K562 (cell line): Measurements from ENCODE around the gene TRIM27. TPM values are rescaled to one million over a fixed set of nuclear protein-coding genes. Genes with fewer than 3 reads are reported as not detected.

ENCODE experiments used
- DMBX1 ChIP-seq: fragments of 250-450 bp; sonication (Bioruptor Pico); IDR thresholded peaks from 2 replicates; pipeline ENCODE4 v1.8.0; 2022; ENCODE audit warnings: inconsistent platforms, mild to moderate bottlenecking, moderate library complexity, borderline replicate concordance
- ETS1 ChIP-seq: conservative IDR thresholded peaks from 2 replicates; pipeline ENCODE4 v1.6.1; 2011; ENCODE audit warnings: low read depth, mild to moderate bottlenecking, low read length; ENCODE audit not compliant: control insufficient read depth
- HDAC3 ChIP-seq: fragments of 450-650 bp; IDR thresholded peaks from 2 replicates; pipeline ENCODE4 v1.6.1; 2018; ENCODE audit warnings: borderline replicate concordance, mild to moderate bottlenecking, moderate library complexity; ENCODE audit not compliant: partially characterized antibody
- JUN ChIP-seq, 2 experiments: sonication (generic) in 1 of 2; formaldehyde crosslinking in 1 of 2; IDR thresholded peaks; 2 replicates each; pipeline versions ENCODE4 v1.6.1 to v1.8.0; 2012 to 2022; ENCODE audit warnings: borderline replicate concordance in 2 of 2, mild to moderate bottlenecking in 2 of 2, improper control_type of control experiment in 1 of 2, low read depth in 1 of 2, low read length in 1 of 2, missing genetic modification reagents in 1 of 2
- KDM5B ChIP-seq: fragments of 200-600 bp; sonication (generic); IDR thresholded peaks from 2 replicates; pipeline ENCODE4 v1.6.1; 2012; ENCODE audit warnings: low read depth, mild to moderate bottlenecking, moderate library complexity, low read length, control low read depth, inconsistent platforms; ENCODE audit not compliant: insufficient replicate concordance
- KLF6 ChIP-seq: fragments of 250-450 bp; sonication (Bioruptor Pico); IDR thresholded peaks from 2 replicates; pipeline ENCODE4 v1.4.0; 2020; ENCODE audit warnings: mild to moderate bottlenecking, moderate library complexity, borderline replicate concordance
- MAFF ChIP-seq: IDR thresholded peaks from 2 replicates; pipeline ENCODE4 v1.6.1; 2012; ENCODE audit warnings: low read length, improper control_type of control experiment
- MTA1 ChIP-seq: fragments of 450-650 bp; IDR thresholded peaks from 2 replicates; pipeline ENCODE4 v1.6.1; 2017; ENCODE audit warnings: borderline replicate concordance
- NFATC3 ChIP-seq: fragments of 450-650 bp; IDR thresholded peaks from 2 replicates; pipeline ENCODE4 v1.6.1; 2017; ENCODE audit warnings: mild to moderate bottlenecking
- NFYB ChIP-seq: IDR thresholded peaks from 2 replicates; pipeline ENCODE4 v1.6.1; 2011; ENCODE audit warnings: mild to moderate bottlenecking, moderate library complexity; ENCODE audit not compliant: insufficient read length; ENCODE audit errors: extremely low read depth
- PATZ1 ChIP-seq: fragments of 250-450 bp; sonication (Bioruptor Pico); IDR thresholded peaks from 2 replicates; pipeline ENCODE4 v1.5.0; 2020; ENCODE audit warnings: mild to moderate bottlenecking, borderline replicate concordance
- PHB ChIP-seq: fragments of 250-450 bp; sonication (Bioruptor Pico); IDR thresholded peaks from 2 replicates; pipeline ENCODE4 v1.5.0; 2021
- POLR2AphosphoS2 ChIP-seq: IDR thresholded peaks from 2 replicates; pipeline ENCODE4 v1.6.1; 2012; ENCODE audit warnings: low read length, improper control_type of control experiment
- SMARCE1 ChIP-seq: fragments of 450-650 bp; IDR thresholded peaks from 2 replicates; pipeline ENCODE4 v1.7.1; 2016; ENCODE audit warnings: mild to moderate bottlenecking
- TCF7 ChIP-seq: sonication (generic); IDR thresholded peaks from 2 replicates; pipeline ENCODE4 v1.6.1; 2016; ENCODE audit warnings: antibody characterized with exemption, borderline replicate concordance
- TGIF2 ChIP-seq: sonication (generic); formaldehyde crosslinking; IDR thresholded peaks from 2 replicates; pipeline ENCODE4 v1.8.1; 2022; ENCODE audit warnings: mild to moderate bottlenecking, missing genetic modification reagents, moderate library complexity
- THAP12 ChIP-seq: fragments of 250-450 bp; sonication (Bioruptor Pico); IDR thresholded peaks from 2 replicates; pipeline ENCODE4 v1.9.0; 2021; ENCODE audit warnings: mild to moderate bottlenecking, inconsistent platforms
- TRIM25 ChIP-seq: fragments of 450-650 bp; IDR thresholded peaks from 2 replicates; pipeline ENCODE4 v1.7.0; 2016; ENCODE audit warnings: borderline replicate concordance
- ZEB2 ChIP-seq: fragments of 450-650 bp; IDR thresholded peaks from 2 replicates; pipeline ENCODE4 v1.6.1; 2016
- ZNF174 ChIP-seq: fragments of 250-450 bp; sonication (Bioruptor Pico); IDR thresholded peaks from 2 replicates; pipeline ENCODE4 v1.4.0; 2020; ENCODE audit warnings: mild to moderate bottlenecking
- ZNF57 ChIP-seq: fragments of 450-650 bp; formaldehyde crosslinking; IDR thresholded peaks from 2 replicates; pipeline ENCODE4 v1.4.0; 2020; ENCODE audit warnings: mild to moderate bottlenecking, moderate library complexity
- polyA plus RNA-seq, 8 experiments: library from polyadenylated mRNA; depleted of rRNA in 4 of 8; stranded (reverse) in 5 of 8; unstranded in 3 of 8; fragments of >200 nt; fragmentation: Nextera tagmentation in 2 of 8; fragmentation: Illumina TruSeq in 1 of 8; extraction: Ambion mirVana in 2 of 8; extraction: Trizol in 1 of 8; gene quantifications; 2 replicates each; pipeline versions ENCODE4 v1.2.1 to v1.2.3, GENCODE V29; 2011 to 2014; ENCODE audit warnings: inconsistent platforms in 1 of 8, missing spikeins in 1 of 8
- total RNA-seq, 7 experiments: library from RNA; depleted of rRNA in 6 of 7; stranded (reverse); fragments of >200 nt in 6 of 7; fragmentation: Illumina TruSeq in 2 of 7; extraction: Trizol in 2 of 7; gene quantifications; 2 replicates each; pipeline versions ENCODE4 v1.2.1 to v1.2.3, GENCODE V29; 2011 to 2021; ENCODE audit warnings: low replicate concordance in 1 of 7

The TRIM27 gene
- total and polyA plus RNA-seq, 9 of the 15 experiments (the other 6 are each of a cell fraction or from before 2014, with no cell fraction given), result 37.7 to 235 (median 122) TPM

GRCh38 chr6:28953039-28953584 lies 29.3 kb upstream of the TRIM27 start (continued):
- TF ChIP-seq TRIM25 (0 out of 2 replicates have a peak, but pooled peaks have one; percentile 12), SMARCE1 (no peak), ZNF174 (CRISPR knock-in tag) (no peak), PATZ1 (CRISPR knock-in tag) (no peak), POLR2AphosphoS2 (no peak), HDAC3 (peak; percentile 43), PHB (CRISPR knock-in tag) (no peak), DMBX1 (CRISPR knock-in tag) (peak; percentile 45; the same call in 1 of the 2 replicates), THAP12 (peak; percentile 26; the same call in 1 of the 2 replicates), TCF7 (no peak), MTA1 (peak; percentile 80), KLF6 (no peak), TGIF2 (CRISPR knock-in tag) (no peak), ZEB2 (peak; percentile 62; the same call in 1 of the 2 replicates), NFYB (no peak), ZNF57 (no peak), NFATC3 (peak; percentile 37; the same call in 1 of the 2 replicates), KDM5B (no peak), ETS1 (peak; percentile 96), JUN (IDR thresholded peaks at IDR 0.05; ENCODE audit: borderline replicate concordance, low read depth, low read length) (no peak), JUN (CRISPR knock-in tag; IDR thresholded peaks at IDR 0.05; ENCODE audit: borderline replicate concordance) (no peak), MAFF (0 out of 2 replicates have a peak, but pooled peaks have one; percentile 3)
